DND-41 (cell line): ENCODE measurements around the gene MAP3K8.
"Not testable (repeated sequence)": the region's sequence is repeated elsewhere in the genome, so short reads cannot be mapped to it uniquely, and the experiment has no call there.

Source experiments
- ATAC-seq: fragments of 200-7000 bp; cut with Tn5 transposase; 3 replicates; pipeline ENCODE4 v1.9.1; 2021; ENCODE audit warnings: low read depth; ENCODE audit not compliant: insufficient read depth
- DNase-seq: peaks from one replicate; pipeline ENCODE4 v3.0.0-alpha.2; 2020
- H2AFZ ChIP-seq: 2 replicates; pipeline ENCODE4 v1.6.0; 2012; ENCODE audit warnings: low read depth, low read length
- H3K27ac ChIP-seq: 2 replicates; pipeline ENCODE4 v1.5.1; 2012; ENCODE audit warnings: low read length, inconsistent platforms
- H3K27me3 ChIP-seq: fragments of 200-600 bp; sonication (generic); 2 replicates; pipeline ENCODE4 v1.6.0; 2012; ENCODE audit warnings: low read length, mild to moderate bottlenecking, inconsistent platforms; ENCODE audit not compliant: insufficient read depth, poor library complexity
- H3K36me3 ChIP-seq: 2 replicates; pipeline ENCODE4 v1.5.1; 2012; ENCODE audit warnings: low read length, inconsistent platforms; ENCODE audit not compliant: insufficient read depth
- H3K4me1 ChIP-seq: 2 replicates; pipeline ENCODE4 v1.5.1; 2012; ENCODE audit warnings: mild to moderate bottlenecking, low read length; ENCODE audit not compliant: insufficient read depth
- H3K4me2 ChIP-seq: 2 replicates; pipeline ENCODE4 v1.6.0; 2012; ENCODE audit warnings: mild to moderate bottlenecking, moderate library complexity, low read length, inconsistent platforms; ENCODE audit not compliant: insufficient read depth
- H3K4me3 ChIP-seq, 2 experiments: fragments of 200-600 bp in 1 of 2; shearing (Covaris generic) in 1 of 2; 2 replicates each; pipeline ENCODE4 v1.5.1; 2012 to 2016; ENCODE audit warnings: inconsistent platforms in 2 of 2, low read length in 2 of 2, mild to moderate bottlenecking in 2 of 2, low read depth in 1 of 2, moderate library complexity in 1 of 2
- H3K79me2 ChIP-seq: 2 replicates; pipeline ENCODE4 v1.6.0; 2012; ENCODE audit warnings: low read length, inconsistent platforms; ENCODE audit not compliant: insufficient read depth
- H3K9ac ChIP-seq: 2 replicates; pipeline ENCODE4 v1.6.0; 2012; ENCODE audit warnings: low read depth, mild to moderate bottlenecking, inconsistent platforms, low read length, moderate library complexity
- H3K9me3 ChIP-seq: 2 replicates; pipeline ENCODE4 v1.5.1; 2012; ENCODE audit warnings: low read length, moderate library complexity, mild to moderate bottlenecking, inconsistent platforms; ENCODE audit not compliant: insufficient read depth, severe bottlenecking
- H4K20me1 ChIP-seq: 2 replicates; pipeline ENCODE4 v1.6.0; 2012; ENCODE audit warnings: low read length; ENCODE audit not compliant: insufficient read depth
- CTCF ChIP-seq: IDR thresholded peaks from 2 replicates; pipeline ENCODE4 v1.5.1; 2012; ENCODE audit warnings: borderline replicate concordance, low read length, moderate library complexity, mild to moderate bottlenecking; ENCODE audit not compliant: poor library complexity, severe bottlenecking; ENCODE audit errors: extremely low read depth
- EZH2 ChIP-seq: IDR thresholded peaks from 3 replicates; pipeline ENCODE4 v1.6.1; 2012; ENCODE audit warnings: borderline replicate concordance, low read depth, mild to moderate bottlenecking, moderate library complexity, low read length, inconsistent platforms; ENCODE audit not compliant: severe bottlenecking

The MAP3K8 gene

GRCh38 chr10:30422151-30422695 is 11.8 kb upstream of the MAP3K8 start:
- Histone ChIP-seq H4K20me1 (no peaks in the 10 kb centered on the region), H3K27ac (no peak overlapping the region), H3K79me2 (no peaks in the 10 kb centered on the region), H3K9me3 (no peaks in the 10 kb centered on the region), H3K36me3 (no peaks in the 10 kb centered on the region), H3K9ac (no peak overlapping the region), H3K4me3 (no peak overlapping the region), H3K4me1 (peaks cover 30% of the 10 kb centered on the region), H3K4me2 (no peak overlapping the region), H3K27me3 (no peaks in the 10 kb centered on the region), H2AFZ (no peak overlapping the region)
- TF ChIP-seq CTCF (no peak), EZH2 (no peak)
- DNase-seq = no peak
- no peak for ATAC-seq

GRCh38 chr10:30422981-30423654 is 10.9 kb upstream of the MAP3K8 start:
- Histone ChIP-seq H3K36me3 (no peaks in the 10 kb centered on the region), H4K20me1 (no peaks in the 10 kb centered on the region), H2AFZ (no peak overlapping the region), H3K4me2 (no peak overlapping the region), H3K27me3 (no peaks in the 10 kb centered on the region), H3K9ac (no peak overlapping the region), H3K4me1 (peaks cover 21% of the 10 kb centered on the region), H3K27ac (no peak overlapping the region), H3K4me3 (no peak overlapping the region), H3K9me3 (no peaks in the 10 kb centered on the region), H3K79me2 (no peaks in the 10 kb centered on the region)
- peak; percentile 36; the same call in 1 of the 3 replicates for ATAC-seq
- DNase-seq = no peak
- TF ChIP-seq CTCF (no peak), EZH2 (no peak)

GRCh38 chr10:30423655-30424275 is 10.2 kb upstream of the MAP3K8 start:
- H3K27me3 ChIP-seq, H2AFZ ChIP-seq, H3K36me3 ChIP-seq, H3K4me2 ChIP-seq, ATAC-seq, DNase-seq, H3K9me3 ChIP-seq, H4K20me1 ChIP-seq, H3K79me2 ChIP-seq, H3K4me3 ChIP-seq, H3K27ac ChIP-seq, H3K9ac ChIP-seq: not testable (repeated sequence)
- peaks cover 15% of the 10 kb centered on the region for H3K4me1 ChIP-seq

- Histone ChIP-seq H3K4me3 (no peak overlapping the region), H3K36me3 (no peaks in the 10 kb centered on the region), H3K9ac (no peak overlapping the region), H3K27me3 (no peaks in the 10 kb centered on the region), H3K79me2 (no peaks in the 10 kb centered on the region), H3K27ac (no peak overlapping the region), H3K9me3 (no peaks in the 10 kb centered on the region), H3K4me1 (no peaks in the 10 kb centered on the region), H3K4me2 (no peak overlapping the region), H2AFZ (no peak overlapping the region), H4K20me1 (no peaks in the 10 kb centered on the region)
- DNase-seq (no peak), ATAC-seq (no peak)
- no peak for TF ChIP-seq CTCF
- TF ChIP-seq EZH2 = no peak
Observed at GRCh38 chr10:30425336-30426075, 8.5 kb upstream of the MAP3K8 start.
